ENCODE results near the gene FBXW7. TPM values are rescaled to one million over a fixed set of nuclear protein-coding genes. Genes with fewer than 3 reads are reported as not detected.

The FBXW7 gene
- total and polyA plus RNA-seq, 2 of the 13 experiments (the other 11 are each of a cell fraction or from before 2014, with no cell fraction given): 5.0 to 40.9 TPM

DNA sequence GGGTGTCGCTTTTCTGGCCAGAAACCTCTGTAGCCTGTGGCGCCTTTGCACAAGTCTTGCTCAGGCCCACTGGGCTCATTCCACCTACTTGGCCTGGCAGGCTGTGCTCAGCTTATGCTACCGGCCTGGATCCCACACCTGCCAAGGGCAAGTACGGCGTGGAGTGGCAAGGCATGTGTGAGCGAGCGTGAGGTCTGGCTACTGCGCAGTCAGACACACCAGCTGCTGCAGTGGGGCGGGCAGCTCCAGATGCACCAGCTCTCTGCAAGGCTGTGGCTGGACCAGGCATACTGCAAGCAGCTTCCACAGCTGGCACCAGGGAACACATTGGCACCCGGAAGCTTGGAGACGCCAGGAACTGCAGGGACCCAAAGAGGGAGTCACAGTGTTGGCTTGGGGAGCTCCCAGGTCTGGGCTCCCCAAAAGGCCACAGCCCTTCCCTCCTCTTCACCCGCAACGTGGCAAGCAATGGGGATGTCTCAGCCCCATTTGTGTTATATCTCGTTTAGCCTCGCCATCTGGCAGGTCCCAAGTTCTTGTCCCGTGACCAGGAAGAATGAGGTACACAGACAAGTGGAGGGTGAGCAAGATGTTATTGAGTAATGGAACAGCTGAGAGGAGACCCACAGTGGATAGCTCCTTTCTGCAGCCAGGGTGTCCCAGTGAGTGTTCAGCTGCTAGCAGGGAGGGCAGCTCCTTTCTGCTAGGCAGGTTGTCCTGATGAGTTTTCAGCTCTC is 3.8 kb upstream of the FBXW7 start:
- Histone ChIP-seq H3K79me2 (ENCODE audit: insufficient read depth, low read length) (peaks cover 24% of the 10 kb centered on the region), H3K9ac (ENCODE audit: insufficient read depth, low read depth, low read length) (no peak overlapping the region), H3K4me3 (replicated peaks in 1 of 3; ENCODE audit: insufficient read depth in 1 of 3, low read depth in 2 of 3, low read length in 3 of 3) (no peak overlapping the region), H3K9me3 (ENCODE audit: low read length) (no peaks in the 10 kb centered on the region), H3K36me3 (replicated peaks in 1 of 2; ENCODE audit: control insufficient read depth in 1 of 2, insufficient read depth in 2 of 2, low read length in 2 of 2) (no peaks in the 10 kb centered on the region), H3K4me2 (ENCODE audit: low read depth, low read length) (no peak overlapping the region), H3K4me1 (ENCODE audit: insufficient read depth, low read length) (peaks cover 17% of the 10 kb centered on the region), H4K20me1 (ENCODE audit: insufficient read depth, low read length) (no peaks in the 10 kb centered on the region), H2AFZ (ENCODE audit: low read length) (no peak overlapping the region), H3K27me3 (ENCODE audit: control insufficient read depth in 1 of 2, insufficient read depth in 2 of 2, low read length in 2 of 2) (no peaks in the 10 kb centered on the region; a peak in 1 of 5 replicates), H3K27ac (ENCODE audit: extremely low read length, insufficient read depth, low read length) (no peak overlapping the region)
- TF ChIP-seq THAP8 (CRISPR knock-in tag; IDR thresholded peaks at IDR 0.05; ENCODE audit: borderline replicate concordance): no peak
- TF ChIP-seq BATF2 (CRISPR knock-in tag; IDR thresholded peaks at IDR 0.05): no peak
- TF ChIP-seq AGO2 (optimal IDR thresholded peaks at IDR 0.05; ENCODE audit: low read depth, low read length): peak; percentile 51
- in situ Hi-C loops (cut with HindIII; ENCODE audit: extremely low pct_ligation_motif_present, low pct_unique_long_range_greater_than_20kb): no loop called here
- CTCF ChIA-PET (ENCODE audit: low intra/inter-chr PET ratio, low total read pairs): no interaction called here
- DNase-seq (ENCODE audit: low spot score) (no peak), FAIRE-seq (no peak), ATAC-seq (no peak)
- WGBS (ENCODE audit: low lambda C conversion rate): 96% methylated on average over 12 of the region's 16 CpGs
- intact Hi-C loops (cut with micrococcal nuclease; ENCODE audit: unreplicated experiment): loop anchor here (5.0 to 10.0 kb wide), 2 partner anchors 37 to 55 kb away; no protein-coding TSS in a partner anchor
- POLR2A ChIA-PET: no interaction called here
- BruUV-seq (replicated peaks): no TSS peak

DNA sequence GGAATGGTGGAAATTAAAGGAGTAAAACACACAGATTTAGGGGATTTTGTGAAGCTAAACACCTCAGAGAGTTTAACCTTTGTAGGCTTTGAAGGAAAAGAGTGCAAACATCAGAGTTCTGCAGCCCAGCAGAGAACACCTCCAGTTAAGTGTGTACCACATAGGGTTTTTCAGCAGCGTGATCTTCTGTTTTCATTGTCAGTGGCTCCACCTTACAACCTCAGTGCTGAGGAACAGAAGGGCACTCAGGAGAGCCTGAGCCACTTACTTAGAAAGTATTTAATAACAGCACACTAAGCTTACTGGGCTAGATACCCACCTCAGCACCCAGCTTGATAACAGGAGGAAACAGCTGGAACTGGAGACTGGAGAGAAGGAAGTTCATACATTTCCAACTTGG is 2.0 kb upstream of the FBXW7 start:
- Histone ChIP-seq H3K27ac (ENCODE audit: extremely low read length, insufficient read depth, low read length) (no peak overlapping the region), H3K79me2 (ENCODE audit: insufficient read depth, low read length) (peaks cover 41% of the 10 kb centered on the region), H3K27me3 (ENCODE audit: control insufficient read depth in 1 of 2, insufficient read depth in 2 of 2, low read length in 2 of 2) (no peaks in the 10 kb centered on the region; a peak in 1 of 5 replicates), H3K4me1 (ENCODE audit: insufficient read depth, low read length) (peaks cover 31% of the 10 kb centered on the region), H3K4me3 (replicated peaks in 1 of 3; ENCODE audit: insufficient read depth in 1 of 3, low read depth in 2 of 3, low read length in 3 of 3) (peak overlapping the region in 1 of 3 experiments; percentile 74; a peak in 3 of 6 replicates), H3K9ac (ENCODE audit: insufficient read depth, low read depth, low read length) (peak overlapping the region; percentile 93; the same call in 1 of the 2 replicates), H2AFZ (ENCODE audit: low read length) (no peak overlapping the region), H3K9me3 (ENCODE audit: low read length) (no peaks in the 10 kb centered on the region), H3K36me3 (replicated peaks in 1 of 2; ENCODE audit: control insufficient read depth in 1 of 2, insufficient read depth in 2 of 2, low read length in 2 of 2) (no peaks in the 10 kb centered on the region), H3K4me2 (ENCODE audit: low read depth, low read length) (peak overlapping the region; percentile 81), H4K20me1 (ENCODE audit: insufficient read depth, low read length) (peaks cover 9% of the 10 kb centered on the region; the same call in 1 of the 2 replicates)
- in situ Hi-C loops (cut with HindIII; ENCODE audit: extremely low pct_ligation_motif_present, low pct_unique_long_range_greater_than_20kb) (no loop called here), intact Hi-C loops (cut with micrococcal nuclease; ENCODE audit: unreplicated experiment) (loop anchor here (2.0 to 10.0 kb wide), 3 partner anchors 36 to 83 kb away; no protein-coding TSS in a partner anchor)
- ChIA-PET POLR2A (no interaction called here), CTCF (ENCODE audit: low intra/inter-chr PET ratio, low total read pairs) (no interaction called here)
- no TSS peak for BruUV-seq (replicated peaks)
- 82% methylated on average over 1 of the region's 1 CpG for WGBS (ENCODE audit: low lambda C conversion rate)
- DNase-seq (ENCODE audit: low spot score) (no peak), FAIRE-seq (no peak), ATAC-seq (no peak)
- TF ChIP-seq, protein P1, sequence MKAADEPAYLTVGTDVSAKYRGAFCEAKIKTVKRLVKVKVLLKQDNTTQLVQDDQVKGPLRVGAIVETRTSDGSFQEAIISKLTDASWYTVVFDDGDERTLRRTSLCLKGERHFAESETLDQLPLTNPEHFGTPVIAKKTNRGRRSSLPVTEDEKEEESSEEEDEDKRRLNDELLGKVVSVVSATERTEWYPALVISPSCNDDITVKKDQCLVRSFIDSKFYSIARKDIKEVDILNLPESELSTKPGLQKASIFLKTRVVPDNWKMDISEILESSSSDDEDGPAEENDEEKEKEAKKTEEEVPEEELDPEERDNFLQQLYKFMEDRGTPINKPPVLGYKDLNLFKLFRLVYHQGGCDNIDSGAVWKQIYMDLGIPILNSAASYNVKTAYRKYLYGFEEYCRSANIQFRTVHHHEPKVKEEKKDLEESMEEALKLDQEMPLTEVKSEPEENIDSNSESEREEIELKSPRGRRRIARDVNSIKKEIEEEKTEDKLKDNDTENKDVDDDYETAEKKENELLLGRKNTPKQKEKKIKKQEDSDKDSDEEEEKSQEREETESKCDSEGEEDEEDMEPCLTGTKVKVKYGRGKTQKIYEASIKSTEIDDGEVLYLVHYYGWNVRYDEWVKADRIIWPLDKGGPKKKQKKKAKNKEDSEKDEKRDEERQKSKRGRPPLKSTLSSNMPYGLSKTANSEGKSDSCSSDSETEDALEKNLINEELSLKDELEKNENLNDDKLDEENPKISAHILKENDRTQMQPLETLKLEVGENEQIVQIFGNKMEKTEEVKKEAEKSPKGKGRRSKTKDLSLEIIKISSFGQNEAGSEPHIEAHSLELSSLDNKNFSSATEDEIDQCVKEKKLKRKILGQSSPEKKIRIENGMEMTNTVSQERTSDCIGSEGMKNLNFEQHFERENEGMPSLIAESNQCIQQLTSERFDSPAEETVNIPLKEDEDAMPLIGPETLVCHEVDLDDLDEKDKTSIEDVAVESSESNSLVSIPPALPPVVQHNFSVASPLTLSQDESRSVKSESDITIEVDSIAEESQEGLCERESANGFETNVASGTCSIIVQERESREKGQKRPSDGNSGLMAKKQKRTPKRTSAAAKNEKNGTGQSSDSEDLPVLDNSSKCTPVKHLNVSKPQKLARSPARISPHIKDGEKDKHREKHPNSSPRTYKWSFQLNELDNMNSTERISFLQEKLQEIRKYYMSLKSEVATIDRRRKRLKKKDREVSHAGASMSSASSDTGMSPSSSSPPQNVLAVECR (CRISPR knock-in tag; IDR thresholded peaks at IDR 0.05; ENCODE audit: borderline replicate concordance): no peak
- TF ChIP-seq ZNF569 (CRISPR knock-in tag; IDR thresholded peaks at IDR 0.05; ENCODE audit: borderline replicate concordance) (no peak), ZNF841 (CRISPR knock-in tag; IDR thresholded peaks at IDR 0.05; ENCODE audit: borderline replicate concordance) (no peak), HHEX (CRISPR knock-in tag; IDR thresholded peaks at IDR 0.05) (no peak), ZFY (CRISPR knock-in tag; IDR thresholded peaks at IDR 0.05) (no peak), ZNF746 (CRISPR knock-in tag; IDR thresholded peaks at IDR 0.05) (no peak), PRPF4 (IDR thresholded peaks at IDR 0.05; ENCODE audit: low read depth, low read length, poor library complexity, severe bottlenecking) (no peak)

Measured in HepG2 (cell line).